Measurements from ENCODE around the gene RILPL1.

Gene RILPL1

GRCh38 chr12:123513805-123514204 lies 19.7 kb downstream of the RILPL1 start:
- Histone ChIP-seq H2AFZ (no peak overlapping the region), H3K4me2 (ENCODE audit: low read length) (no peak overlapping the region), H3K4me3 (ENCODE audit: low read depth, low read length) (no peak overlapping the region), H3K27ac (no peak overlapping the region), H3K9ac (no peak overlapping the region), H3K79me2 (no peaks in the 10 kb centered on the region), H3K27me3 (ENCODE audit: control insufficient read depth, insufficient read depth, low read length) (no peaks in the 10 kb centered on the region), H3K9me3 (ENCODE audit: control insufficient read depth, low read length) (no peaks in the 10 kb centered on the region), H3K36me3 (ENCODE audit: control insufficient read depth, insufficient read depth, low read length) (no peaks in the 10 kb centered on the region), H3K4me1 (no peaks in the 10 kb centered on the region)
- TF ChIP-seq CTCF (IDR thresholded peaks at IDR 0.05) = no peak

GRCh38 chr12:123512838-123513665 lies 20.5 kb downstream of the RILPL1 start:
- Histone ChIP-seq H3K27me3 (ENCODE audit: control insufficient read depth, insufficient read depth, low read length) (no peaks in the 10 kb centered on the region), H3K9ac (no peak overlapping the region), H3K79me2 (no peaks in the 10 kb centered on the region), H3K36me3 (ENCODE audit: control insufficient read depth, insufficient read depth, low read length) (no peaks in the 10 kb centered on the region), H3K4me1 (no peaks in the 10 kb centered on the region), H3K27ac (no peak overlapping the region), H2AFZ (no peak overlapping the region), H3K4me2 (ENCODE audit: low read length) (no peak overlapping the region), H3K4me3 (ENCODE audit: low read depth, low read length) (no peak overlapping the region), H3K9me3 (ENCODE audit: control insufficient read depth, low read length) (no peaks in the 10 kb centered on the region)
- TF ChIP-seq CTCF (IDR thresholded peaks at IDR 0.05) = no peak

GRCh38 chr12:123506843-123507236 lies 26.7 kb downstream of the RILPL1 start:
- no peak overlapping the region for H3K9ac ChIP-seq
- no peaks in the 10 kb centered on the region for H3K9me3 ChIP-seq (ENCODE audit: control insufficient read depth, low read length)
- no peak overlapping the region for H2AFZ ChIP-seq
- no peak for TF ChIP-seq CTCF (IDR thresholded peaks at IDR 0.05)
- H3K36me3 ChIP-seq (ENCODE audit: control insufficient read depth, insufficient read depth, low read length) = no peaks in the 10 kb centered on the region
- no peaks in the 10 kb centered on the region for H3K27me3 ChIP-seq (ENCODE audit: control insufficient read depth, insufficient read depth, low read length)
- no peaks in the 10 kb centered on the region for H3K4me1 ChIP-seq
- H3K4me2 ChIP-seq (ENCODE audit: low read length) = no peak overlapping the region
- no peak overlapping the region for H3K27ac ChIP-seq
- H3K79me2 ChIP-seq = peaks cover 14% of the 10 kb centered on the region
- no peak overlapping the region for H3K4me3 ChIP-seq (ENCODE audit: low read depth, low read length)

- TF ChIP-seq CTCF (IDR thresholded peaks at IDR 0.05) = no peak
- no peaks in the 10 kb centered on the region for H3K36me3 ChIP-seq (ENCODE audit: control insufficient read depth, insufficient read depth, low read length)
- H3K4me2 ChIP-seq (ENCODE audit: low read length) = no peak overlapping the region
- no peak overlapping the region for H3K27ac ChIP-seq
- no peaks in the 10 kb centered on the region for H3K4me1 ChIP-seq
- H2AFZ ChIP-seq = no peak overlapping the region
- H3K79me2 ChIP-seq = peaks cover 14% of the 10 kb centered on the region
- no peaks in the 10 kb centered on the region for H3K9me3 ChIP-seq (ENCODE audit: control insufficient read depth, low read length)
- H3K4me3 ChIP-seq (ENCODE audit: low read depth, low read length) = no peak overlapping the region
- H3K9ac ChIP-seq = no peak overlapping the region
- H3K27me3 ChIP-seq (ENCODE audit: control insufficient read depth, insufficient read depth, low read length) = no peaks in the 10 kb centered on the region
Observed at GRCh38 chr12:123506059-123506842, 27.3 kb downstream of the RILPL1 start.

All from parathyroid adenoma (tissue), 2 donors.